Measurements from ENCODE around the gene PPP1R1C.
"Not testable (repeated sequence)": the region's sequence is repeated elsewhere in the genome, so short reads cannot be mapped to it uniquely, and the experiment has no call there.

Gene PPP1R1C

GRCh38 chr2:182015334-182016109 lies 29.9 kb downstream of the PPP1R1C start:
- DNase-seq: no peak

- no peak for DNase-seq
Observed at GRCh38 chr2:182018218-182018617, 32.6 kb downstream of the PPP1R1C start.

DNA sequence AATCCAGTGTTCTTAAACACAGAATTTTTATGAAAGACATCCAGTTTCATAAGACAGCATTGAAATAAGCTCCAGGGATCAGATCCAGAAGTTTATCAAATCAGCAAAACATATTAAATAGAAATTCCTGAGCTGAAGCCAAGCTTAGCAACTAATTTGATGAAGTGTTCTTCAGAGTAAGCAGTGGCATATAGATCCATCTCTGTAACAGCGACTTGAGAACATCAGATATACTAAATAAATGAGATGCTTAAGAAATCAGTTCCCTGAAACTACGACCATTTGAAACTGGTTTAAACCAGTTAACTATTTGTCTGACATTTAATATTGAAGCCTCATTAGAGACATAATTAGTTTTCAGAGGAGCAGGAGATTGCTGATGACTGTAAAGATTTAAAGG lies 34.1 kb downstream of the PPP1R1C start:
- DNase-seq: no peak

GRCh38 chr2:182020286-182021070 lies 34.8 kb downstream of the PPP1R1C start:
- no peak for DNase-seq

- no peak for DNase-seq
Observed at GRCh38 chr2:182023235-182023634, 37.6 kb downstream of the PPP1R1C start.

DNA sequence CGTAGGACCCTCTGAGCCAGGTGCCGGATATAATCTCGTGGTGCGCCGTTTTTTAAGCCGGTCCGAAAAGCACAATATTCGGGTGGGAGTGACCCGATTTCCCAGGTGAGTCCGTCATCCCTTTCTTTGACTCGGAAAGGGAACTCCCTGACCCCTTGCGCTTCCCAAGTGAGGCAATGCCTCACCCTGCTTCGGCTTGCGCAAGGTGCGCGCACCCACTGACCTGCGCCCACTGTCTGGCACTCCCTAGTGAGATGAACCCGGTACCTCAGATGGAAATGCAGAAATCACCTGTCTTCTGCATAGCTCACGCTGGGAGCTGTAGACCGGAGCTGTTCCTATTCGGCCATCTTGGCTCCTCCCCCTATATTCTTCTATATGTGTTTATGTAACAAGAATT lies 45.2 kb downstream of the PPP1R1C start:
- not testable (repeated sequence) for DNase-seq

DNA sequence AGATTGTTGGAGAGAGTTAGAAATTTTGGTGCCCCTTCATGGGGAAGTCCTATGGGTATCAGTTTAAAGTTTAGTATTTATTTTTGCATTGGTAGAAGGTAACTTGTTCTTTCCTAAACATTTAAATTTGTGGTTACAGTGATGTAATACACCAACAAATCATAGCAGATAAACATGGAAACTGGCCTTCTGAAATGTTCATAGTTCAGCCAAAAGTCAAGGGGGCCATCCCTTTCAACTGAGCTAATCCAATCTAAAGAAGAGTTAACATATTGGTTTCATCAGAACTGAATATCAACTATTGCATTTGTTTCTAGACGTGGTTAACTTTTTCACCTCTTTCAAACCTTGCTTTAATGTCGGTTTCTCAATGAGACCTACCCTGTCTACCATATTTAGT lies 46.3 kb downstream of the PPP1R1C start:
- no peak for DNase-seq

GRCh38 chr2:182033449-182033848 lies 47.8 kb downstream of the PPP1R1C start:
- DNase-seq: no peak

DNA sequence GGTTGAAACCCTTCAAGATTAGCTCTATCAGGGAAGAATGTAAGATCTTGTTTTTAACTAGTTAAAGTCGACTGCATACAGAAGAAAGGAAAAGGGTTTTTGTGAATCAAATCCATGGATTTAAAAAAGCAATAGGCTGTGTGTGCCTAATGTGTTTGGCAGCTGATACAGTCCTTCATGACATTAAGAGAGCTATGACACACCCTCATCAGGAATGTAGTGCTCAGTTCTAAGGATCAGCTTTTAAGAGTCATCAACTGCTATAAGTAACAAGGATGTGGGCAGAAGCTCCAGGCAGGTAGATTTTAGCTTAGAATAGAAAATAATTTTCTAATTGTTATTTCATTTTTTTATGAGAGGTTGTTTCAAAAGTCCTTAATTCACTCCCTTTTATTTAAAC lies 52.9 kb downstream of the PPP1R1C start:
- no peak for DNase-seq

DNA sequence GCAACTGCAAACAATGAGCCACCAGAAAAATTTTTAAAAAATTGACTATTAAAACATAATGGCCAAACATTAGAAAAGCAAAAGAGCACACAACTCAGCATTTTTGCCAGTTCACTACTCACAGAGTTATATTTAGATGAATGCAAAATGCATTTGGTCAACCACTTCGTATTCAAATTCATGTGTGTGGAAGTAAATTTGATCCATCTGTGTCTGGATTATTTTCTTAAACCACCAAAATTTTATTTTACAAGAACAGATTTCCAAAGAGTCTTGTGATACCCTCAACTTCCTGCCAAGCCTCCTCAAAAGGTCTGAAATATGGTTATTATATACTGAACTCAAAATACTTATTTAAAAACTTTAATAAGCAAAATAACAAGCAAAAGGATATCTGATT lies 57.4 kb downstream of the PPP1R1C start:
- DNase-seq: no peak

GRCh38 chr2:182043861-182044260 lies 58.2 kb downstream of the PPP1R1C start:
- no peak for DNase-seq

DNA sequence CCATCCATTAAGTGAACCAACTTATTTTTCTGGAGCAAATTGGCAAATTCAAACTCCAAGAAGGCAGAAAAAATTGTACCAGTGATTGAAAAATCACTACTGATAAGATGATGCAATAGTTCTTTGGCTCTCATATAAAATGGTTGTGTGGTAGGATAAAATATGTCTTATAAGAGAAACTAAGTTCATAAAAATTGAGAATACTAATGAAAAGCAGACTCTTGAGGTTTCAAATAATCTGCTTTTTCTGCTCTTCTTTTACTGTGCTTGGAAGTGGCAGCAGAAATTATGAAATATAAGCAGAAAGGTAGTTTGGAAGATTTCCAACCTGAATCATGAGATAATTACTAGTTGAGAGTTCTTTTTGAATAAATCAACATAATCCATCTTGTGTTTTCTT lies 61.9 kb downstream of the PPP1R1C start:
- no peak for DNase-seq

GRCh38 chr2:182048088-182048487 lies 62.4 kb downstream of the PPP1R1C start:
- no peak for DNase-seq

DNA sequence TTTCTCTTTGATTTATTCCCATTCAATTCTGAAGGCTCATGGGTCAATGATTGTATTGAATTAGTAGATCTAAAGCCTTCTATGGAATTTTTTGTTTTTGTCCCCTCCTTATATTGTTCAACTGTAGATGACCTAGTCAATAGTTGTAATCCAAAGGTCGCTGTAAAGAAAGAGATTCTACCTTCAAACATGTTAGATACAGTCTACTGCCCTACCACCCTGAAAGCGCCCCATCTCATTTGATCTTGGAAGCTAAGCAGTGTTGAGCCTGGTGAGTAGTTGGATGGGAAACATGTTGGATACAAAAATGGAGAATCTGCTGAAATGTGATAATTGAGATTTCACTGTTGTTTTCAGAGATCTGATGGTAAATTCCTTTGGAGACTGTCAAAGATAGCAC lies 63.0 kb downstream of the PPP1R1C start:
- DNase-seq: no peak

DNA sequence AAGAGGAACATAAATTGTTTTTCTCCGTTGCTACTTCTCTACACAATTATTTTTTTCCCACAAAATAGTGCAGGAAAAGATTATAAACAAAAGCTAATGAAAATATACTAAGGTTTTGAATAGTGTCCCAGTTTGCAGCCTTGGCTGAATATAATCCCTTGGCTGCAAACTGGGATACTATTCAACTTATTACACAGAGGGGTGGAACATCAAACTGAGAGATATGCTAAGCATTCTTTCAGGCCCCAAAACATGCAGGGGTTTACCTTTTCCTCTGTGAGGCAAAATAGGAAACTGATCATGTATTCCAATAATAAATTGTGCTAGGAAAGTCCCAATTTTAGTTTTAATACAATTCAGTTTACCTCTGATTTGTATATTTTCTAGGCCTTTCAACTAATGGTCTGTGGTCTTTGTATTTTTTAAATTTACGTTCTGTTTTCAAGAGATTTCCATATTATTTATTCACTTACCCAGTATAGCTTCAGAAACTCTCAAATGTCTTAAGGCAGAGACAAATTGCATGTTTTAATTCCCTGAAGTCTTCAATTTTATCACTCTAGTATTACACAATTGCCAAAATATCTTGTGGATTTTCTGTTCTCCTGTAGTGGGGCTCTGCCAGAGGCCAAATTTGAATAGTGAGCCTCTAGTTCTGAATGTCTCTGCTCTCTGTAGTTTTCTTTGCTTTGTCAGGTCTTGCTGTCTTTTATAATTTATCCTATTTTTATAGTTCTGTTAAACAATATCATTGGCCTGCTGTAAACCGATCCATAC lies 63.9 kb downstream of the PPP1R1C start:
- DNase-seq: no peak

DNA sequence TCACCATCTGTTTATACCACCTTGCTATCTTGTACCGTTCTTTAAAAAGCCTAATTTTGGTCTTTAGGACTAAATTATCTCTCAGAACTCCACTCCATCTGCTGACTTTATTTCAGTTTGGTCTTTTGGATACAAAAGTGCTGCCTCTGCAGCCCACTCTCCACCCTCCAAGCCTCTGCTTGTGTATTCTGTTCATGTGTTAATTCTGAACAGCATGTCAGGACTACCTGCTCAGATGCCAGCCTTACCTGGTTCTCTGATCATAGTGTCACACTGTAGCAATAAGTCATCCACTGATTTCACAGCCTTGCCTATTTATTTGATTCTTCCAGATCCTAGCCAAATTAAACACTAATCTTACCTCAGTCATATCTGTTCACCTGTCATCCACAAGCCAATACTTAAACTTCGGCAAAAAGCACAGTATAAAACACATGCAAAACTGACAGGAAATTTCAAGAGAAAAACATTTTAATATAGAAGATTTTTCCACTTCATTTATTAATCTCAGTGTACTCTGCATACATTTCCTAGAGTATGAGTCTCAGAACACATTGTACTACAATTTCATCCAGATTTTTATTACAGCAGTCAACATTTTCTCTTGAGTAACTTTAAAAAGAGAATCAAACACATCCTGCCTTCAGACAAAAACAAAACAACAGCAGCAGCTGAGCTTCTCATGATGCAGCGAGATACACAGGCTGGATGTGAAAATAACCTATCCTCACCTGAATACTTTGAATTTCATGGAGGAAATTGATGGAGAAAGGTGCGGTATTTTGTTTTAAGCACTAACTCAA lies 64.9 kb downstream of the PPP1R1C start:
- no peak for DNase-seq

GRCh38 chr2:182055993-182056392 lies 70.3 kb downstream of the PPP1R1C start:
- DNase-seq: no peak

- peak; percentile 8 for DNase-seq
Observed at GRCh38 chr2:182057002-182057401, 71.3 kb downstream of the PPP1R1C start.

- DNase-seq: no peak
Observed at GRCh38 chr2:182058056-182058455, 72.4 kb downstream of the PPP1R1C start.

- no peak for DNase-seq
Observed at GRCh38 chr2:182061739-182062138, 76.1 kb downstream of the PPP1R1C start.

- no peak for DNase-seq
Observed at GRCh38 chr2:182062329-182062972, 76.8 kb downstream of the PPP1R1C start.

All from NCI-H2081 treated with DMSO at 0.1 percent for 48 hours (cell line).